A673 (cell line): ENCODE data around the gene ADRA1B. TPM values are rescaled to one million over a fixed set of nuclear protein-coding genes. Genes with fewer than 3 reads are reported as not detected.

Experiments used
- BruUV-seq: library from RNA; stranded (reverse); fragments of 400-500 nt; replicated peaks from 2 replicates; lab custom pipeline; 2021; lab: Mats Ljungman, UMichigan
- CTCF ChIA-PET: fragments of 300-600 bp; sonication (Branson Sonifier 250); formaldehyde crosslinking; loops from one replicate; lab custom pipeline; 2022; ENCODE audit warnings: antibody characterized with exemption; lab: Charles Lee
- POLR2A ChIA-PET: fragments of 300-600 bp; sonication (Branson Sonifier 250); formaldehyde crosslinking; loops from one replicate; lab custom pipeline; 2022; ENCODE audit warnings: antibody characterized with exemption; ENCODE audit not compliant: low non-redundant PET; lab: Charles Lee
- DNase-seq: peaks from one replicate; pipeline ENCODE4 v3.0.0-alpha.2; 2015; ENCODE audit warnings: low spot score
- H3K27ac ChIP-seq: fragments of 200-600 bp; sonication (generic); 2 replicates; pipeline ENCODE4 v1.5.1; 2016; ENCODE audit warnings: mixed run types, low read depth, mild to moderate bottlenecking, mixed read lengths, antibody characterized with exemption, low read length; ENCODE audit not compliant: poor library complexity, severe bottlenecking
- H3K27me3 ChIP-seq: fragments of 200-600 bp; sonication (generic); replicated peaks from 2 replicates; pipeline ENCODE4 v1.6.1; 2017; ENCODE audit warnings: mixed run types, low read depth, mild to moderate bottlenecking, mixed read lengths, antibody characterized with exemption, low read length; ENCODE audit not compliant: insufficient read depth, poor library complexity
- H3K36me3 ChIP-seq: fragments of 200-600 bp; sonication (generic); 2 replicates; pipeline ENCODE4 v1.6.1; 2016; ENCODE audit warnings: mixed run types, mild to moderate bottlenecking, mixed read lengths, antibody characterized with exemption, low read length; ENCODE audit not compliant: insufficient read depth, poor library complexity, severe bottlenecking
- H3K4me1 ChIP-seq: fragments of 200-600 bp; sonication (generic); 2 replicates; pipeline ENCODE4 v1.6.1; 2017; ENCODE audit warnings: mixed run types, mild to moderate bottlenecking, mixed read lengths, antibody characterized with exemption, low read length; ENCODE audit not compliant: insufficient read depth, poor library complexity, severe bottlenecking
- H3K4me3 ChIP-seq: fragments of 200-600 bp; sonication (generic); 2 replicates; pipeline ENCODE4 v1.5.1; 2016; ENCODE audit warnings: low read depth, mixed run types, mild to moderate bottlenecking, mixed read lengths, low read length; ENCODE audit not compliant: poor library complexity, severe bottlenecking
- H3K9me3 ChIP-seq: fragments of 200-600 bp; sonication (generic); 2 replicates; pipeline ENCODE4 v1.6.1; 2016; ENCODE audit warnings: mixed run types, low read depth, mild to moderate bottlenecking, mixed read lengths, antibody characterized with exemption, low read length; ENCODE audit not compliant: poor library complexity, severe bottlenecking
- EZH2 ChIP-seq: fragments of 200-600 bp; sonication (generic); IDR thresholded peaks from 2 replicates; pipeline ENCODE4 v1.6.1; 2017; ENCODE audit warnings: borderline replicate concordance, low read depth, mild to moderate bottlenecking, mixed read lengths, antibody characterized with exemption, low read length; ENCODE audit not compliant: poor library complexity, severe bottlenecking
- intact Hi-C: fragments of 100-400 bp; cut with micrococcal nuclease; formaldehyde crosslinking; loops from one replicate; pipeline ENCODE4 v1.10.0; 2022; ENCODE audit not compliant: unreplicated experiment
- total RNA-seq: library from RNA; stranded (reverse); gene quantifications from 2 replicates; pipeline ENCODE4 v1.2.3, GENCODE V29; 2021
- TF ChIP-seq, protein P1 (sequence below): fragments of 300-800, 200-600 bp; sonication (generic); conservative IDR thresholded peaks from 2 replicates; pipeline ENCODE4 v1.5.1; 2017; ENCODE audit warnings: low read depth, mild to moderate bottlenecking, antibody characterized with exemption, low read length, moderate library complexity, mixed read lengths

Gene ADRA1B
- total RNA-seq, 1 experiment from 2014 or later: not detected

DNA sequence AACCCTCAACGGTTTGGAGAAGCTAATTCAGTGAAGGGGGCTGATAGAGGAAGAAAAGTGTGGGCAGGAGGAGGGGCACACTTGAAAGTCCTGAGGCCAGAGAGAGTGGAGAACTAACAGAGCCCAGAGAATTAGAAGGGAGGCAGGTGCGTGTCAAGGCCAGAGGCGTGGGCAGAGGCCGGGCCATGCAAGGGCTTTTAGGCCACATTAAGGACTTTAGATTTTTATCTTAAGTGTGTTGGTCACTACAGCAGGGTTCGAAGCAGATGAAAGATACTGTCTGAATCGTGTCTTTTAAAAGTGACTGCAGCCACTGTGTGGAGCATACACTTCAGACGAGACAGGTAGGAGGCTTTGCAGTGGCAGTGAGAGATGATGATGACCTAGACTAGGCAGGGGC, 6.7 kb downstream of the ADRA1B start:
- DNase-seq: no peak
- TF ChIP-seq, protein P1, sequence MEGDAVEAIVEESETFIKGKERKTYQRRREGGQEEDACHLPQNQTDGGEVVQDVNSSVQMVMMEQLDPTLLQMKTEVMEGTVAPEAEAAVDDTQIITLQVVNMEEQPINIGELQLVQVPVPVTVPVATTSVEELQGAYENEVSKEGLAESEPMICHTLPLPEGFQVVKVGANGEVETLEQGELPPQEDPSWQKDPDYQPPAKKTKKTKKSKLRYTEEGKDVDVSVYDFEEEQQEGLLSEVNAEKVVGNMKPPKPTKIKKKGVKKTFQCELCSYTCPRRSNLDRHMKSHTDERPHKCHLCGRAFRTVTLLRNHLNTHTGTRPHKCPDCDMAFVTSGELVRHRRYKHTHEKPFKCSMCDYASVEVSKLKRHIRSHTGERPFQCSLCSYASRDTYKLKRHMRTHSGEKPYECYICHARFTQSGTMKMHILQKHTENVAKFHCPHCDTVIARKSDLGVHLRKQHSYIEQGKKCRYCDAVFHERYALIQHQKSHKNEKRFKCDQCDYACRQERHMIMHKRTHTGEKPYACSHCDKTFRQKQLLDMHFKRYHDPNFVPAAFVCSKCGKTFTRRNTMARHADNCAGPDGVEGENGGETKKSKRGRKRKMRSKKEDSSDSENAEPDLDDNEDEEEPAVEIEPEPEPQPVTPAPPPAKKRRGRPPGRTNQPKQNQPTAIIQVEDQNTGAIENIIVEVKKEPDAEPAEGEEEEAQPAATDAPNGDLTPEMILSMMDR: no peak
- TF ChIP-seq EZH2: no peak
- Histone ChIP-seq H3K4me3 (no peak overlapping the region), H3K36me3 (no peaks in the 10 kb centered on the region), H3K4me1 (no peaks in the 10 kb centered on the region), H3K27me3 (peaks cover 55% of the 10 kb centered on the region), H3K27ac (no peak overlapping the region), H3K9me3 (no peaks in the 10 kb centered on the region)
- POLR2A ChIA-PET: no interaction called here
- no TSS peak for BruUV-seq
- CTCF ChIA-PET: interaction anchor here (0.6 kb wide), 1 partner anchor 299 kb away, joined by 3 read pairs; no protein-coding TSS in a partner anchor
- intact Hi-C loops: no loop called here

DNA sequence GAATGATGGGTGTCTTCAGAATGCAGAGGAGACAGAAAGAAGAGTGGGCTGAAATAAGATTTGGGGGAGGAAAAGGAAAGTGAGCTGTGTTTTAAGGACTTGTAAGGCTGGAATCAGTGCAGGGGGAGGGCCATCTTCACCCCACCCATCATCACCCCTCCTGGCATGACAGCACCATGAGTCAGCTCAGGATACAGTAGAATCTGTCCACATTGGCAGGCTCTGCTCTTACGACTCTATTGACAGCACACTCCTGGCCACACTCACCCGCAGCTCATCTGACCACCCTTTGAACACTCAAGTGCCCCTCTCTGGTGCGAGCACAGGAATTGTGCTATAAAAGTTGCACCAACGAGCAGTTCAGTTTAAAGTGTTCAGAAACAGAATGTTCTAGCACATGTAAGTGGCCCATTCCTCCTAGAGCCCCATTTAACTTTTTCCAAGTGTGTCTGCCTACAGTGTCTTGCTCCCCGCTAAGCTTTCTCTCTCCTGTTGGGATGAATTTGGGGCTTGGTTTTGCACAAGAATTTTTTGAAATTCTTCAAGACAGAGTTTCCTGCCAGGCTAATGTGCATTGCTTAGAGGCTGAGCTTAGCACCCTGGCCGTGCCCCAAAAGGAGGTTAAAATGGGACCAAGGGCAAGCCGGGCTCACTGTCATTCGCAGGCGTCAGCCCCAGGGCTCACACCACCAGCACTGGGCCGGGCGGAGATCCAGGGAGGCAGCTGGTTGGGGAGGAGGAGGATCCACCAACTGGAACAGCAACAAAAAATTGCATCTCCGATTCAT, 12.0 kb downstream of the ADRA1B start:
- no TSS peak for BruUV-seq

DNA sequence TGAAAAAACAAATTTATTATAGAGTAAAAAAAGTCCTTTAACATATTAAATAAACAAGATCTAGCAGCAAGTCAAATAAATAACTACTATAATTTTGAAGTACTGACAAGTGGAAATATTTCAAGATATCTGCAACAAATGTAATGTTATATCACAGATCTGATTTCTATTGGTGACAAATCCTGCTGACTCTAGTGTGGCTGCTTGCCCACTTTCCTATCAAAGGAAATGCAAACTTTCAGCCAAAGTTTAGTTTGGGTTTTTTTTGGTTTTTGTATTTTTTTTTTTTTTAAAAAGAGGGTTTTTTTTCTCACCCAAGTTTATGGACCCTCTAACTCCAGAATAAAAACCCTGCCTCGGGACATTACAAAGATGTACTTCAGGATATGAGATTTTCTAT, 12.9 kb downstream of the ADRA1B start:
- no peak overlapping the region for H3K27ac ChIP-seq
- intact Hi-C loops: no loop called here

More for the DNA sequence above, 12.0 kb downstream of the ADRA1B start:
- POLR2A ChIA-PET: no interaction called here
- Histone ChIP-seq H3K27me3 (peaks cover 26% of the 10 kb centered on the region), H3K36me3 (no peaks in the 10 kb centered on the region), H3K4me1 (no peaks in the 10 kb centered on the region), H3K9me3 (no peaks in the 10 kb centered on the region), H3K4me3 (no peak overlapping the region), H3K27ac (no peak overlapping the region)
- DNase-seq: no peak
- CTCF ChIA-PET: no interaction called here
- TF ChIP-seq EZH2: no peak
- TF ChIP-seq, protein P1: no peak
- intact Hi-C loops: no loop called here

More for the DNA sequence above, 12.9 kb downstream of the ADRA1B start:
- H3K36me3 ChIP-seq: no peaks in the 10 kb centered on the region
- no TSS peak for BruUV-seq
- no peaks in the 10 kb centered on the region for H3K4me1 ChIP-seq
- no peak overlapping the region for H3K4me3 ChIP-seq
- POLR2A ChIA-PET: no interaction called here
- H3K9me3 ChIP-seq: no peaks in the 10 kb centered on the region
- DNase-seq: no peak
- peaks cover 19% of the 10 kb centered on the region for H3K27me3 ChIP-seq
- TF ChIP-seq, protein P1: no peak
- TF ChIP-seq EZH2: no peak
- CTCF ChIA-PET: no interaction called here
